ENCODE data around the gene CD200R1L.

The CD200R1L gene

DNA sequence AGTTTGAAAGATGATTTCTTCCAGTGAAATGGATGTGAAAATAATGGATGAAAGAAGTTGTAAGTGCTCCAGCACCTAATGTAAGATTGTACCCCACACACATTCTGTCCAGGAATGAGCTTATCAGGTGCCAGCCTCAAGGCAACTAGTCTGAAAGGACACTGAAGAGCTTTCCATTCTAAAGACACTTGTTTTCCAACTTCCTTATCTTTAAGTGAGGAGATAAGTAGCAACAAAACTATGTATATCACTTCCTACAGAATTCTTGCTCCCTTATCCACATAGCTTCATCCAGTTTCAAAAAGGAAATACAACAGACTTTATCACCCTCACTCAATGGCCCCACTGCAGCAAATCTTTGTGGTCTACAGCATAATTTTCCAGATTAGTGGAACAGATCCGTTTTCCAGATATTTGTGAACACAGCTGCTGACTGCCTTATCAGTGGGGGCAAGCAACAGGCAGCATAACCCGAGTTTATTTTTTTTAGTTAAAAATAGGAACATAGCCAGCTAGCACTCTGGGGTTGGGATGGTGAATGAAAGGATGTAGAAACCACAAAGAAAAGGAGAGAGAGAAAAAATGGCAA, 60.6 kb downstream of the CD200R1L start:
- DNase-seq, result no peak

DNA sequence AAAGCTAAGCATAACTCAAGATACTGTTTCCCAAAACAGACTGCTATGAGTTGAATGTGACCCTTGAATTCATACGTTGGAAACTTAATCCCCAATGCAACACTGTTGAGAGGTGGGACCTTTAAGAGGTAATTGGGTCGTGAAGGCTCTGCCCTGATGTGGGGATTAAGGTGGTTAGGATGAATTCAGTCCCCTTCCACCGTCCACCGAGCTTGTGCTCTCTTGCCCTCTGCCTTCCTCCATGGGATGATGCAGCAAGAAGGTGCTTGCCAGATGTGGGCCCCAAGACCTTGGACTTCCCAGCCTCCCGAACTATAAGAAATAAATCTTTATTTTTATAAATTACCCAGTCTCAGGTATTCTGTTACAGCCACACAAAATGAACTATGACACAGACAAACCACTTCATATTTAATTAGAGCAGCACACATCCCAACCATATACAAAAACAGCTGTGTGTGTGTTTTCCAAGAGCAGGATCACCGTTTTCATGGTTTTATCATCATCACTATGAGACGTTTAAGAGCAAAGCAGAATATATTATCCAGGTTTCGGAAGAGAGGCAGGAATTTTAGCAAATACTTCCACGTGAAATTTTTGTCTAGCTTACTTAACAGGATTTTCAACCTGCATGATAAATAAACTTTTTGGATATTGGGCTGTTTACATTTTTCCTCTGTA, 61.2 kb downstream of the CD200R1L start:
- DNase-seq, result no peak

DNA sequence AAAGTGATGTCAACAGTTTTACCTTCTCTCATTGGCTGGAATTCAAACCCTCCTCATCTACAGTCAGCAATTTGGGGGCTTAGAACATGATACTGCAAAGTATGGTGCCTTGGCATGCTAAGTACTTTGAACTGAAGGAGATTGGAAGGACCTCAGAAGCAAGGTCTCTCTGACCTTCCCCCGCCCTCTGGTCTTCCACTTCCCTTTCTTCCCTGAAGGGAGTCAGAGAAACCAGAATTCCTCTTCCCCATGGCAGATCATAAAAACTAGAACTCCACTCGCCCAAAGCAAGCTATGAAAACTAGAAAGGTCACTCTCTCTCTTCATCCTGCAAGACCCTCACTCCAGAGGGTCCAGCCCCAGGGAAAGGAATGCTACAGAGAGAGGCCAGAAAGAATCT, 64.2 kb downstream of the CD200R1L start:
- DNase-seq, result no peak

DNA sequence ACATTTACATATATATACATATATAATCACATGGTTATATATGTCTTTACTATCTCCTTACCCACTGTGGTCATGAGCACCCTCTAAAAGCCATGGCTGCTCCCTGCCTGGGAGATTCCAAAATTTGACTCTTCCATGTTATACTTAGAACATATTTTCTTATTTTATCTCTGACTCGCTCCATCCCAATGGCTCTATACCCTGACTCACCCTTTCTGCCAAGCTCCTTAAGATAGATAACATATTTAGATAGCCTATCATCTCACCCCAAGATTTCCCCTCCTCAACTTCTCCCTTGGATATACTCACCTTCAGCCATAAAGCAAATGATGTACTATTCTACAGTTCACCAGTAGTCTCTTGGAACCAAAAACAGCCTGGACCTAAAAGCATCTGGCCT, 65.1 kb downstream of the CD200R1L start:
- no peak for DNase-seq

DNA sequence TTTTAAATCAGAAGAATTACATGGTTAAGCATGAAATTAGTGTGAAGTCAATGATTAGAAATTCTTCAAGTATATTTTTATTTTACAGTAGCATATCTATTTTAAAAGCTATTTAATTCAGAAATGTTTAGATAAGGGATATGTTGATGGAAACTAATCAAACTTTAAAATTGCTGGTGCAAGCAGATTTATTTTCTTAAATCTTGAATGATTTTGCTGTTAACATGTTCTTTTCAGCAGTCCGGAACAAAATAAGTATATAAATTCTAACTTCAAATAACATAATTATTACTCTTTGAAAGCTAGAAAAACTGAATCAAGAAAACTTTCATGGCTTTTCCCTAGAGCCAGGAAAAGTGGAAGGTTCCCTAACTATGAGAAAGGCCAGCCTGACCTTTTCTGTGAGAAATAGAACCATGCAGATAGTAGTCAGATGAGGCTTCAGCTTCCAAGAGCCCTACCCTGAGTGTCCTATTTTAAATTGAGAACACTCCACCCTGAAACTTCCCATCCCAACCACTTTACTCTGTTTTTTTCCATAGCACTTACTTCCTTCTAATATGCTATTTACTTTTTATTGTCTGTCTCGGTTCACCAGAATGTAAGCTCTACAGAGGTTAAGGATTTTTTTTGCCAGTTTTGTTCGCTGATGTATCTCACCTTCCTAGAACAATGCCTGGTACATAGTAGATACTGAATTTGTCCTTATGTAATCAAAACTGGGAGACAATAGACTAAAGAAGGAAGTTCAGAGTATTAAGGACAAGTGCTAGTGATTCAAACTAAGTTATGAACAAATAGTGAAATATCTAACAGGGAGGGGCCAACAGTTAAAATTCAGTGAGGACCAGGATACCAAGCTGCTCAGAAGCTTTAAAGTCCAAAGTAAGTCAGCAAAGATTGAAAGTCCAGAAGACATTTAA, 66.8 kb downstream of the CD200R1L start:
- no peak for DNase-seq

DNA sequence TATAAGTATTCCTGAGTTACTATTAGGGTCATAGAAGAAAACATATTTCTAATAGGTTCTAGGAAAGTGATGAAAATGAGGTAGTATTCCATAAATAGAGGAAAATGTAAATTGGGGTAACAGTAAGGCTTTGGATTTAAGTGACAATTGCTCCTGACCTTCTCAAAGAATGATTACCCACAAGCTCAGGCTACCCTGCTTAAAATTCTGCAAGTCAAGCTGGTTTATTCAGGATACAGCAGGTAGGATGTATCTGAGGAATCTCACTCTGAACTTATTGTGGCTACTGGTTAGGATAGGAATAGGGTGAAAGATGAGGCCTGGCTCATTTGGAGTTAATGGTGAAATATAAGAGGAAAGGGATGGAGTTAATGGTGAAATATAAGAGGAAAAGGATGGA, 67.7 kb downstream of the CD200R1L start:
- no peak for DNase-seq

DNA sequence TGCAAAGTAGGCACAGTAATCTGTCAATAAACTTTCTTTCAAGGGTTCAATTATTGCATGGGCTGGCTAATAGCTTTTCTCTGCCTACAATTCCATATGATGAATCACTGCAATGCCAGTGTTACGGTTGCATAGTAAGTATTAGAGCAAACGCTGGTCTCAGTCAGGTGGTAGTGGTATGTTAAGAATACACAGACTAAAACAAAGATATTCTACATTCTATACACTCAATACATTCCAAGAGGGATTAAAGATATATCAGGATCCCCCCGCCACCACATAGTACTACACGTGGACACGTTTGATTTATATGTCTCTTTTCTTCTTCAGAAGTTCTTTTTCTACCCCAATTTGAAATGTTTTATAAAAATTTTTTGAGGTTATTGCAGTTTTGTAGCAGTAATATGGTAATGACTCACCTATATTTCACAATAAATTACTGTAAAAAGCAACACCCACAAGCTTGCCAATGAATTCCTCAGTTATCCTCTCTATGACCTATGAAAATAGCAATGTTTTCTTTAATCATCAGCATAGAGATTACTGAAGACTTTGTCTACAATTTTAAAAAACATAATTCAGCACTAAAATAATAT, 68.2 kb downstream of the CD200R1L start:
- no peak for DNase-seq

DNA sequence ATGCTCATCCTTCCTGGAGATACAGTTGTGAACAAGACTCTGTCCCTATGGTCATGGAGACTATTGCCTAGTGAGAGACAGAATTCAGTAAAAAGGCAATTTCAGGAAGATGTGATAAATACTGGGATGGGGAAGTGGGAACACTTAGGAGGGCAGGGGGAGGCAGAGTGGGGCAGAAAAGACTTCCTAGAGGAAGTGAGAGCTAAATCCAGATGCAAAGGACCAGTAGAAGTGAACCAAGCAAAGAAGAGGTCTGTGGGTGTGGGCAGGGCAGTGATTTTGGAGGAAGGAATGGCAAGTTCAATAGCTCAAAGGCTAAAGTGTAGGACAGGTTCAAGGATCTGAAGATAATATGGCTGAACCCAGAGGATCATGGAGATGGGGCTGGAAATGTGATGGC, 68.9 kb downstream of the CD200R1L start:
- no peak for DNase-seq

DNA sequence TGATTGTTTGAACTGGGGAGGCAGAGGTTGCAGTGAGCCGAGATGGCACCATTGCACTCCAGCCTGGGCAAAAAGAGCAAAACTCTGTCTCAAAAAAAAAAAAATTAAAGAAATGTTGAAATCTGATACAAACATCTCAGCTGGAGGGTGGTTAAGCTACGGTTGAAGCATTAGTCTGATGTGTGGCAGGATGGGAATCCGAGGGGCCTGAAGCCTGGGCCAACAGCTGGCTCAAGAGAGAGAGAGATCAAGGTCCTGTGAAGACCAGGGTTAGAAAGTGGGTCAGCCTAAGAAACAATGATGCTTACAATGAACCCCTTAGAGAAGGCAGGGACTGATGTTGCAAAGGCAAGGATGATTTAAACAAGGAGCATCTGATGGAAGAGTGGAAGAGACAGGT, 69.8 kb downstream of the CD200R1L start:
- no peak for DNase-seq

DNA sequence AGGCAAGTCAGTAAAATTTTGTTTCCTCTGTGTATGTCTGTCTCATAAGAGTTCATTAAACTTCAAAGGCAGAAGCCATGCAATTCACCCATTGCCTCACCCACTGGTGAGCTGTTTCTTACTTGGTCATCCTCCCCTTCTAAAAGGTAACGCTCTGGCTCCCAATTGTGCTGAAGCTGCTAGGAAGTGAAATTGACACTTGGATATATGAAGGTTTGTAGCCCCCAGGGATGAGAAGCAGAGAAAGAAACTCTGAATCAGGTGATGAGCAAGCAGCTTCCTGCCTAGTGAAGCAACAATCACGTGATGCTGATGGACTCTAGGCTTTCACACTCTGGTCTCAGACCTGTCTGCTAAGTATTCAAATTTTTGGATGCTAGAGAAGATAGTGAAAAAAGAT, 70.7 kb downstream of the CD200R1L start:
- DNase-seq, result no peak

DNA sequence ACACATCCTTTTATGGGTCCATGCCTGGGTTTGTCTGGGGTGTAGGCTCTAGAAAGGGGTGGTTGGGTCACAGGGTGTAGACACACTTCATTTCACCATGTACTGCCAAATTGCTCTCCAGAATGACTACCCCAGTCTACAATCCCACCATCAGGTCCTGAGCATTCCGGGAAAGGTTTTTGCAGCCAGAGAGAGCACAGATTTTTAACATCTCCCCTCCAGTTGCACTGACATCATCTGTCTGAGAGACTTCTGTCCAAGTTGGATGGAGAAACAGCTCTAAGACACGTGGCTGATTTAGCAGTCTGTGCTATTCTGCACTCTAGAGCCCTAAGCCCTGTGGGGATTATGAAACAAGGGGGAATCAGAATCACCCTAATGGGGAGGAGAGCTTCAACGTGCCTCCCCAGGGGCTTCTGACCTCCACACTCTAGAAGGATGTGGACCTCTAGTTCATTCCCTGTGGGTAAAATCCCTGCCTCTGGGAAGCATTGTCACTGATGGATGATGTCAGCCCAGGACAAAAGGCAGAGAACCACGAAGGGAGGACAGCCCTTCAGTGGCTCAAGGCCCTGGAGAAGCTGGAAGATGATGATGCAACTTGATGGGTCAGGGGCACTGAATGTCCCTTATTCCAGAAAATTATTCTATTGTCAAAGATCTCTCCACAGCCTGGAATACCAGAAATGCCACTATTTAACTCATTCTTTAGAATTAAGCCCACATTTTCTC, 71.5 kb downstream of the CD200R1L start:
- DNase-seq, result no peak

DNA sequence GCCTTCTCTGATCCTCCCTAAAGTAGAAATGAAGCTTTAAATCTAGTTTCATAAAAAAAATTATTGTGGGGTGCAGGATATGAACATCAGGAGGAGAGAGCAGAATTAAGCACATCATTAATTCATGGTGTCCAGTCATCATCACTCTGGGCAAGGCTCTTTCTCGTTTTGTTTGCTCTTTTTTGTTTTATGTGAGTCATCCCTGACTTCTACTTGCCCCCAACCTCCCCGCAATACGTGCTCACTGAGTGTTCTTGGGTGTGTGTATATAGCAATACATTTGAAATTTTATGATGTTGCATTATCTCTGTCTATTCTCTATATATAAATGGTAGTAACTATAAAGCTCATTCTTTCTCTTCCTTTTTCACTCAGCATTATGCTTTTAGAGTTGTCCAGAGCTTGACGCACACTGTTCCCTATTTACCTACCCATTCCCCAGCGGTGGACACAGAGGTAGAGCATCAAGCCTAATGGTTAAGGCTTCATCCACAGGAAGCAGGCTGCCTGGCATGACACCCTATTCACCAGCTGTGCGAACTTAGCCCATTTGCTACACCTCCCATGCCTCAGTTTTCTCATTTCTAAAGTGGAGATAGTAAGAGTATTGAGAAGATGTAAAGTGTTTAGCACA, 72.3 kb downstream of the CD200R1L start:
- no peak for DNase-seq

DNA sequence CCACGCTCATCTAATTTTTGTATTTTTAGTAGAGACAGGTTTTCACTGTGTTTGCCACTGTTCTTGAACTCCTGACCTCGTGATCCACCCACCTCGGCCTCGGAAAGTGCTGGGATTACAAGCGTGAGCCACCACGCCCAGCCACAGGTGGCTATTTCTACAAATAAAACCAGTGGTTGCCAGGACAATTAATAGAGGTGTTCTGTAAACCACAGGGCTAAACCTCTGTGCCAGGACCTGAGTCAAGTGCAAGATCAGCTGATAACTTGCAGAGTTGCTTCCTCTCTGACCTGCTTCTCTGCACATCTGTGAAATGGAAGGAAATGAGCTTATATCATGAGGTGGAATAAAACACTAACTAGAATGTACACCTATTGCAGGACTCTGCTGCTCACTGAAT, 72.8 kb downstream of the CD200R1L start:
- DNase-seq, result no peak

DNA sequence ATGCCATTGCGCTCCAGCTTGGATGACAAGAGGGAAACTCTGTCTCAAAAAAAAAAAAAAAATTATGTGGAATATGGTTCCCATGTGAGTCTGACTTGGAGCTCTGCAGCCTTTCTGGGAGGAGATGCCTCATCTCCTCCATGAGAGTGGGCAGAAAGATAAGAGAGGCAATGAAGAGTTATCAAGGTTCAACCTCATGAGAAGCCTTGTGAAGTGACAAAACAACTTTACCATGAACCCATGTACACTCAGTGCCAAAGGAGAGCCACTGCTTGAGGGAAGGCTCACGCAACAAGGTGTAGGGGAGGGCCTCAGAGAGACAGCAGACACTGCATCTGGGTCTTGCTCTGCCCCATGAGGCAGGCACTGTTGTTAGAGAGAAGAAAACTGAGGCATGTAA, 75.7 kb downstream of the CD200R1L start:
- DNase-seq, result no peak

DNA sequence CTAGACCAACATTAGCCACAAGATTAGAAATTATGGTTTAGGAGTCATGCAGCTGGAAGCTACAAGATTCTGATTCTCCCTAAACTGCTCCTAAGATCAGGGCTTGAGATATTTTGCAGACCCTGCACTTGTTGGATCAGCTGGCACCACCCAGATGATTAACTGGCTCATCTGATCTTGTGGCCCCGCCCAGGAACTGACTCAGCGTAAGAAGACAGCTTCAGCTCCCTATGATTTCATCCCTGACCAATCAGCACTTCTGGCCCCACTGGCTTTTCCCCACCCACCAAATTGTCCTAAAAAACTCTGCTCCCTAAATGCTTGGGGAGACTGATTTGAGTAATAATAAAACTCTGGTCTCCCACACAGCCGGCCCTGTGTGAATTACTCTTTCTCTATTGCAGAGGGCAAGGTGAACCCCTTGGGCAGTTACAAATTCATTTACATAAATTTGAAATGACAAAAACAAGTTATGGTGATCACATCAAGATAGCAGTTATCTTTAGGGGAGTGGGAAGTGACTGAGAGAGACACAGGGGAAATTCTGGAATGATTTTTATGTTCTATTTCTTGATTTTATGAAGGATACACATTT, 76.5 kb downstream of the CD200R1L start:
- DNase-seq, result no peak

DNA sequence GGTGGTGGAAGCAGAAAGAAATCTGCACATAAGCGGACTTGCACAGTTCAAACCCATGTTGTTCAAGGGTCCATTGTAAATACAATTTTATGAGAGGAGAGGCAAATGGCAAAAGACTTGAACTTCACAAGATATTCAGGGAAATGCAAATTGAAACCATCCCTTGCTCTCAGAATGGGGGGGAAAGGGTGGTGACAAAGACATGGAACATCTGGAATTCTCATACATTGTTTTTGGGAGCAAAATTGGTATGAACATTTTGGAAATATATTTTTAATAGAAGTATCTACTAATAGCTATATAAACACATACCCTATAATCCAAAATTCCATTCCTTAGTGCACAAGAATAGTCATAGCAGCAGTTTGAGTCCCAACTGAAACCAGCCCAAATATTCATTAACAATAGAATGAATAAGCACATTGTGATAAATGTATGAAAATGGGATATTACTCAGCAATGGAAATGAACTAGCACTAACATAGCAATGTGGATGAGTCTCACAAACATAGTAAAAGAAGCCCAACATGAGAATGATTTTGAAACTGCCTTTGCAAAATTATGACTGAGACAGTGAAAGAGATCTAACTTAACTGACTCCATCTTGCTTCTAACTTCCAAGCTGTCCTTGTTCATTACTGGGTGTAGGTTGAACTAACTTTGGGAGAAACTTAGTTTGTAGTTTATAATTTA, 77.2 kb downstream of the CD200R1L start:
- no peak for DNase-seq

DNA sequence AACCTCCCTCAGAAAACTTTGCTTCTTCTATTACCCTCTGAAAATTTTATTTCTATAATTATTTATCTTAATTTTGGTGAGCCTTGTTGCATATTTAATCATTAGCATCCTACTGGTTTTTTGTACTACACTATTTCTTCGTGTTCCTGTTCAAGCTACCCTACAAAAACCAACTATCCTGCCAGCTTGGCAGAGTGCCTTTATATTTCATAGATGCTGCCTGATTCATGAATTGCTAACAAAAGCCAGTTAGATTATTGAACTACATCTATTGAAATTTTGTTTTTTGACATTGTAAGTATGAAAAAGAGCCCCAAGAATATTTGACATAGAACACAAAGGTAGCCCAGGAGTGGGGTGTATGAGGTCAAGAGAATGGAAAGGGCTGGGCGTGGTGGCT, 78.9 kb downstream of the CD200R1L start:
- no peak for DNase-seq

DNA sequence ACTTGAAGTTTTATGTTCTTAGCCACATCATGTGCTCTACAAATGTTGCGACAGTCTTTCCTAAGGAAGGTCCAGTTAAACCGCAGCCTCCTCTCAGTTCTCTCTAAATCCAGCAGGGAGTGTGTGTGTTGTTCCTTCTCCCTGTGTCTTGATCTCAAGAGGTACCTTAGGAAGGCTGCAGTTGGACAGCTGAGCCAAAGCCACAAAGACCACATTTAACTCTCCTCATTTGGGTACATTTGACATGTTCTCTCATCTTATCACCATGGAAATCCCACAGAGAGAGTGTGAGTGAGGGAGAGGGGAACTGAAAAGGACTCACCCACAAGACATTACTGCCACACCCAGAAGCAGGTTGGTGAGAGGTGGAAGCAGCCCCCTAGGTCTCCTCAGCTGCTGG, 79.5 kb downstream of the CD200R1L start:
- DNase-seq, result no peak
